HepG2 (cell line): ENCODE measurements around the gene MEF2B. TPM values are rescaled to one million over a fixed set of nuclear protein-coding genes. Genes with fewer than 3 reads are reported as not detected.
A peak's percentile ranks its signal among the peaks of the same experiment; 100 is the strongest.

ENCODE experiments used
- BORCS8-MEF2B ChIP-seq: sonication (generic); formaldehyde crosslinking; IDR thresholded peaks from 2 replicates; pipeline ENCODE4 v1.8.0; 2022; ENCODE audit warnings: mild to moderate bottlenecking, missing genetic modification reagents
- CCDC6 ChIP-seq: sonication (generic); formaldehyde crosslinking; IDR thresholded peaks from 2 replicates; pipeline ENCODE4 v1.8.1; 2022; ENCODE audit warnings: mild to moderate bottlenecking, missing genetic modification reagents, moderate library complexity
- GZF1 ChIP-seq: sonication (generic); formaldehyde crosslinking; IDR thresholded peaks from 2 replicates; pipeline ENCODE4 v1.5.1; 2020; ENCODE audit warnings: mild to moderate bottlenecking, missing genetic modification reagents
- HMGA1 ChIP-seq: sonication (generic); formaldehyde crosslinking; conservative IDR thresholded peaks from 2 replicates; pipeline ENCODE4 v1.4.0; 2020; ENCODE audit warnings: missing genetic modification reagents
- KDM3A ChIP-seq: IDR thresholded peaks from 2 replicates; pipeline ENCODE4 v1.6.1; 2018; ENCODE audit warnings: low read depth, missing compliant biosample characterization
- KDM5B ChIP-seq: sonication (generic); formaldehyde crosslinking; IDR thresholded peaks from 2 replicates; pipeline ENCODE4 v1.4.0; 2020; ENCODE audit warnings: missing genetic modification reagents, mild to moderate bottlenecking, borderline replicate concordance
- MAFG ChIP-seq: sonication (generic); formaldehyde crosslinking; IDR thresholded peaks from 2 replicates; pipeline ENCODE4 v1.5.1; 2020; ENCODE audit warnings: mild to moderate bottlenecking, missing genetic modification reagents
- MTF2 ChIP-seq: sonication (generic); formaldehyde crosslinking; IDR thresholded peaks from 2 replicates; pipeline ENCODE4 v1.5.0; 2020; ENCODE audit warnings: missing genetic modification reagents, borderline replicate concordance
- MYPOP ChIP-seq: sonication (generic); formaldehyde crosslinking; IDR thresholded peaks from 2 replicates; pipeline ENCODE4 v1.8.1; 2023; ENCODE audit warnings: mild to moderate bottlenecking, moderate library complexity, missing genetic modification reagents
- RELA ChIP-seq: sonication (generic); formaldehyde crosslinking; IDR thresholded peaks from 2 replicates; pipeline ENCODE4 v1.4.0; 2020; ENCODE audit warnings: missing genetic modification reagents
- SETDB1 ChIP-seq: sonication (generic); formaldehyde crosslinking; IDR thresholded peaks from 2 replicates; pipeline ENCODE4 v1.5.1; 2020; ENCODE audit warnings: missing genetic modification reagents, mild to moderate bottlenecking, borderline replicate concordance
- ZFP36L1 ChIP-seq: sonication (generic); formaldehyde crosslinking; IDR thresholded peaks from 2 replicates; pipeline ENCODE4 v1.8.0; 2022; ENCODE audit warnings: mild to moderate bottlenecking, missing genetic modification reagents, moderate library complexity
- ZNF121 ChIP-seq: sonication (generic); formaldehyde crosslinking; IDR thresholded peaks from 2 replicates; pipeline ENCODE4 v1.5.0; 2020; ENCODE audit warnings: mild to moderate bottlenecking, missing genetic modification reagents
- ZNF225 ChIP-seq: sonication (generic); formaldehyde crosslinking; IDR thresholded peaks from 2 replicates; pipeline ENCODE4 v1.4.0; 2020; ENCODE audit warnings: mild to moderate bottlenecking, missing genetic modification reagents
- ZNF839 ChIP-seq: sonication (generic); formaldehyde crosslinking; IDR thresholded peaks from 2 replicates; pipeline ENCODE4 v1.4.0; 2020; ENCODE audit warnings: missing genetic modification reagents, mild to moderate bottlenecking, borderline replicate concordance
- ZSCAN29 ChIP-seq: sonication (generic); formaldehyde crosslinking; conservative IDR thresholded peaks from 2 replicates; pipeline ENCODE4 v1.4.0; 2020; ENCODE audit warnings: mild to moderate bottlenecking, missing genetic modification reagents
- polyA plus RNA-seq, 8 experiments: library from polyadenylated mRNA; depleted of rRNA in 3 of 8; stranded (reverse) in 7 of 8; unstranded in 1 of 8; fragments of >200 nt; fragmentation: Illumina TruSeq in 4 of 8; extraction: Trizol in 4 of 8; gene quantifications; 2 replicates each; pipeline versions ENCODE4 v1.2.1 to v1.2.3, GENCODE V29; 2011 to 2016; ENCODE audit warnings: low read depth in 4 of 8, missing spikeins in 1 of 8, mixed read lengths in 1 of 8; ENCODE audit not compliant: insufficient read depth in 1 of 8
- total RNA-seq, 5 experiments: library from RNA; depleted of rRNA; stranded (reverse); fragments of >200 nt; fragmentation: Illumina TruSeq; extraction: Trizol; gene quantifications; 2 replicates each; pipeline ENCODE4 v1.2.3, GENCODE V29; 2016; ENCODE audit warnings: low read depth in 1 of 5
- TF ChIP-seq, protein P1 (sequence below): sonication (generic); formaldehyde crosslinking; IDR thresholded peaks from 2 replicates; pipeline ENCODE4 v1.8.0; 2022; ENCODE audit warnings: low read depth, missing genetic modification reagents
- TF ChIP-seq, protein P2 (sequence below): sonication (generic); formaldehyde crosslinking; IDR thresholded peaks from 2 replicates; pipeline ENCODE4 v1.4.0; 2020; ENCODE audit warnings: missing genetic modification reagents
- TF ChIP-seq, protein P3 (sequence below): sonication (generic); formaldehyde crosslinking; IDR thresholded peaks from 2 replicates; pipeline ENCODE4 v1.4.0; 2020; ENCODE audit warnings: missing genetic modification reagents, mild to moderate bottlenecking, borderline replicate concordance

MEF2B gene
- total and polyA plus RNA-seq, 2 of the 13 experiments (the other 11 are each of a cell fraction or from before 2014, with no cell fraction given): 1.2 to 1.7 TPM

- TF ChIP-seq MYPOP: 0 out of 2 replicates have a peak, but pooled peaks have one; percentile 36
- no peak for TF ChIP-seq ZNF225 (CRISPR knock-in tag)
- TF ChIP-seq, protein P1, sequence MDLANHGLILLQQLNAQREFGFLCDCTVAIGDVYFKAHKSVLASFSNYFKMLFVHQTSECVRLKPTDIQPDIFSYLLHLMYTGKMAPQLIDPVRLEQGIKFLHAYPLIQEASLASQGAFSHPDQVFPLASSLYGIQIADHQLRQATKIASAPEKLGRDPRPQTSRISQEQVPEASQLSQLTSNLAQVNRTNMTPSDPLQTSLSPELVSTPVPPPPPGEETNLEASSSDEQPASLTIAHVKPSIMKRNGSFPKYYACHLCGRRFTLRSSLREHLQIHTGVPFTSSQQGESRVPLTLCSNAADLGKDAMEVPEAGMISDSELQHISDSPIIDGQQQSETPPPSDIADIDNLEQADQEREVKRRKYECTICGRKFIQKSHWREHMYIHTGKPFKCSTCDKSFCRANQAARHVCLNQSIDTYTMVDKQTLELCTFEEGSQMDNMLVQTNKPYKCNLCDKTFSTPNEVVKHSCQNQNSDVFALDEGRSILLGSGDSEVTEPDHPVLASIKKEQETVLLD (CRISPR knock-in tag): no peak
- TF ChIP-seq ZNF839 (CRISPR knock-in tag): no peak
- TF ChIP-seq GZF1 (CRISPR knock-in tag): no peak
- no peak for TF ChIP-seq RELA
- no peak for TF ChIP-seq MTF2 (CRISPR knock-in tag)
- no peak for TF ChIP-seq HMGA1 (CRISPR knock-in tag)
- TF ChIP-seq, protein P2, sequence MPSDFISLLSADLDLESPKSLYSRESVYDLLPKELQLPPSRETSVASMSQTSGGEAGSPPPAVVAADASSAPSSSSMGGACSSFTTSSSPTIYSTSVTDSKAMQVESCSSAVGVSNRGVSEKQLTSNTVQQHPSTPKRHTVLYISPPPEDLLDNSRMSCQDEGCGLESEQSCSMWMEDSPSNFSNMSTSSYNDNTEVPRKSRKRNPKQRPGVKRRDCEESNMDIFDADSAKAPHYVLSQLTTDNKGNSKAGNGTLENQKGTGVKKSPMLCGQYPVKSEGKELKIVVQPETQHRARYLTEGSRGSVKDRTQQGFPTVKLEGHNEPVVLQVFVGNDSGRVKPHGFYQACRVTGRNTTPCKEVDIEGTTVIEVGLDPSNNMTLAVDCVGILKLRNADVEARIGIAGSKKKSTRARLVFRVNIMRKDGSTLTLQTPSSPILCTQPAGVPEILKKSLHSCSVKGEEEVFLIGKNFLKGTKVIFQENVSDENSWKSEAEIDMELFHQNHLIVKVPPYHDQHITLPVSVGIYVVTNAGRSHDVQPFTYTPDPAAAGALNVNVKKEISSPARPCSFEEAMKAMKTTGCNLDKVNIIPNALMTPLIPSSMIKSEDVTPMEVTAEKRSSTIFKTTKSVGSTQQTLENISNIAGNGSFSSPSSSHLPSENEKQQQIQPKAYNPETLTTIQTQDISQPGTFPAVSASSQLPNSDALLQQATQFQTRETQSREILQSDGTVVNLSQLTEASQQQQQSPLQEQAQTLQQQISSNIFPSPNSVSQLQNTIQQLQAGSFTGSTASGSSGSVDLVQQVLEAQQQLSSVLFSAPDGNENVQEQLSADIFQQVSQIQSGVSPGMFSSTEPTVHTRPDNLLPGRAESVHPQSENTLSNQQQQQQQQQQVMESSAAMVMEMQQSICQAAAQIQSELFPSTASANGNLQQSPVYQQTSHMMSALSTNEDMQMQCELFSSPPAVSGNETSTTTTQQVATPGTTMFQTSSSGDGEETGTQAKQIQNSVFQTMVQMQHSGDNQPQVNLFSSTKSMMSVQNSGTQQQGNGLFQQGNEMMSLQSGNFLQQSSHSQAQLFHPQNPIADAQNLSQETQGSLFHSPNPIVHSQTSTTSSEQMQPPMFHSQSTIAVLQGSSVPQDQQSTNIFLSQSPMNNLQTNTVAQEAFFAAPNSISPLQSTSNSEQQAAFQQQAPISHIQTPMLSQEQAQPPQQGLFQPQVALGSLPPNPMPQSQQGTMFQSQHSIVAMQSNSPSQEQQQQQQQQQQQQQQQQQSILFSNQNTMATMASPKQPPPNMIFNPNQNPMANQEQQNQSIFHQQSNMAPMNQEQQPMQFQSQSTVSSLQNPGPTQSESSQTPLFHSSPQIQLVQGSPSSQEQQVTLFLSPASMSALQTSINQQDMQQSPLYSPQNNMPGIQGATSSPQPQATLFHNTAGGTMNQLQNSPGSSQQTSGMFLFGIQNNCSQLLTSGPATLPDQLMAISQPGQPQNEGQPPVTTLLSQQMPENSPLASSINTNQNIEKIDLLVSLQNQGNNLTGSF: no peak
- TF ChIP-seq KDM3A (CRISPR knock-in tag): no peak
- no peak for TF ChIP-seq ZNF121 (CRISPR knock-in tag)
- no peak for TF ChIP-seq ZSCAN29 (CRISPR knock-in tag)
- TF ChIP-seq CCDC6 (CRISPR knock-in tag): no peak
- TF ChIP-seq BORCS8-MEF2B (CRISPR knock-in tag): 0 out of 2 replicates have a peak, but pooled peaks have one; percentile 31
- TF ChIP-seq MAFG (CRISPR knock-in tag): no peak
- TF ChIP-seq, protein P3, sequence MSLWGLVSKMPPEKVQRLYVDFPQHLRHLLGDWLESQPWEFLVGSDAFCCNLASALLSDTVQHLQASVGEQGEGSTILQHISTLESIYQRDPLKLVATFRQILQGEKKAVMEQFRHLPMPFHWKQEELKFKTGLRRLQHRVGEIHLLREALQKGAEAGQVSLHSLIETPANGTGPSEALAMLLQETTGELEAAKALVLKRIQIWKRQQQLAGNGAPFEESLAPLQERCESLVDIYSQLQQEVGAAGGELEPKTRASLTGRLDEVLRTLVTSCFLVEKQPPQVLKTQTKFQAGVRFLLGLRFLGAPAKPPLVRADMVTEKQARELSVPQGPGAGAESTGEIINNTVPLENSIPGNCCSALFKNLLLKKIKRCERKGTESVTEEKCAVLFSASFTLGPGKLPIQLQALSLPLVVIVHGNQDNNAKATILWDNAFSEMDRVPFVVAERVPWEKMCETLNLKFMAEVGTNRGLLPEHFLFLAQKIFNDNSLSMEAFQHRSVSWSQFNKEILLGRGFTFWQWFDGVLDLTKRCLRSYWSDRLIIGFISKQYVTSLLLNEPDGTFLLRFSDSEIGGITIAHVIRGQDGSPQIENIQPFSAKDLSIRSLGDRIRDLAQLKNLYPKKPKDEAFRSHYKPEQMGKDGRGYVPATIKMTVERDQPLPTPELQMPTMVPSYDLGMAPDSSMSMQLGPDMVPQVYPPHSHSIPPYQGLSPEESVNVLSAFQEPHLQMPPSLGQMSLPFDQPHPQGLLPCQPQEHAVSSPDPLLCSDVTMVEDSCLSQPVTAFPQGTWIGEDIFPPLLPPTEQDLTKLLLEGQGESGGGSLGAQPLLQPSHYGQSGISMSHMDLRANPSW (CRISPR knock-in tag): no peak
- TF ChIP-seq ZFP36L1 (CRISPR knock-in tag): 0 out of 2 replicates have a peak, but pooled peaks have one; percentile 49
- peak; percentile 44; the same call in 1 of the 2 replicates for TF ChIP-seq KDM5B (CRISPR knock-in tag)
- TF ChIP-seq SETDB1: no peak
Observed at GRCh38 chr19:19203012-19203856, 33.2 kb upstream of the MEF2B start, which contains the start of gene NR2C2AP (continued).
